ENCODE measurements around the gene MRPL2.

DNA sequence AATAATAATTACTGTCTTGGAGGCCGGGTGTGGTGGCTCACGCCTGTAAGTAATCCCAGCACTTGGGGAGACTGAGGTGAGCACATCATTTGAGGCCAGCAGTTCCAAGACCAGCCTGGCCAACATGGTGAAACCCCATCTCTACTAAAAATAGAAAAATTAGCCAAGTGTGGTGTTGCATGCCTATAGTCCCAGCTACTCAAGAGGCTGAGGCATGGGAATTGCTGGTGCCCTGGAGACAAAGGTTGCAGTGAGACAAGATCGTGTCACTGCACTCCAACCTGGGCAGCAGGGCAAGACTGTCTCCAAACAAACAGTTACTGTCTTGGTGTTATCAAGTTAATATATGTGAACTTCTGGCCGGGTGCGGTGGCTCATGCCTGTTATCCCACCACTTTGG, 32.9 kb downstream of the MRPL2 start:
- TF ChIP-seq POLR2AphosphoS5 (IDR thresholded peaks at IDR 0.05; ENCODE audit: low read depth, low read length) (no peak), REST (IDR thresholded peaks at IDR 0.05; ENCODE audit: insufficient read depth in 1 of 2, low read depth in 2 of 2, low read length in 2 of 2) (no peak), SIN3A (IDR thresholded peaks at IDR 0.05; ENCODE audit: borderline replicate concordance, insufficient read depth, low read length) (no peak)

Data from PFSK-1 (cell line).